Neural progenitor cell (in vitro differentiated cells): Measurements from ENCODE around the gene PDLIM5. TPM values are rescaled to one million over a fixed set of nuclear protein-coding genes. Genes with fewer than 3 reads are reported as not detected.

ENCODE experiments used
- DNase-seq: peaks from one replicate; pipeline ENCODE4 v3.0.0-alpha.2; 2016; ENCODE audit warnings: low spot score
- H2AFZ ChIP-seq: fragments of 200-600 bp; sonication (generic); replicated peaks from 2 replicates; pipeline ENCODE4 v1.6.1; 2016; ENCODE audit warnings: antibody characterized with exemption
- H3F3A ChIP-seq: fragments of 200-600 bp; sonication (generic); 2 replicates; pipeline ENCODE4 v1.6.1; 2016; ENCODE audit warnings: antibody characterized with exemption, low read depth
- H3K27ac ChIP-seq: fragments of 200-600 bp; sonication (generic); 2 replicates; pipeline ENCODE4 v1.5.1; 2016; ENCODE audit warnings: mild to moderate bottlenecking
- H3K27me3 ChIP-seq: fragments of 200-600 bp; sonication (generic); 2 replicates; pipeline ENCODE4 v1.6.1; 2016; ENCODE audit warnings: mild to moderate bottlenecking, moderate library complexity
- H3K36me3 ChIP-seq: fragments of 200-600 bp; sonication (generic); 2 replicates; pipeline ENCODE4 v1.5.1; 2016
- H3K4me1 ChIP-seq: fragments of 200-600 bp; sonication (generic); 2 replicates; pipeline ENCODE4 v1.6.1; 2016; ENCODE audit warnings: mixed run types
- H3K4me2 ChIP-seq: fragments of 200-600 bp; sonication (generic); 2 replicates; pipeline ENCODE4 v1.6.1; 2016
- H3K4me3 ChIP-seq: fragments of 200-600 bp; sonication (generic); 2 replicates; pipeline ENCODE4 v1.5.1; 2016
- H3K79me2 ChIP-seq: fragments of 200-600 bp; sonication (generic); 2 replicates; pipeline ENCODE4 v1.6.1; 2016; ENCODE audit warnings: low read depth
- H3K9ac ChIP-seq: fragments of 200-600 bp; sonication (generic); 2 replicates; pipeline ENCODE4 v1.6.1; 2016
- H3K9me3 ChIP-seq: fragments of 200-600 bp; sonication (generic); 2 replicates; pipeline ENCODE4 v1.5.1; 2016; ENCODE audit warnings: low read depth
- H4K20me1 ChIP-seq: fragments of 200-600 bp; sonication (generic); 2 replicates; pipeline ENCODE4 v1.6.1; 2016; ENCODE audit warnings: low read depth
- H3K27ac Mint-ChIP-seq: 3 replicates; pipeline ENCODE4 v1.8.0; 2021; ENCODE audit warnings: mixed read lengths
- H3K27me3 Mint-ChIP-seq: 2 replicates; pipeline ENCODE4 v1.8.0; 2022; ENCODE audit warnings: low read depth, mild to moderate bottlenecking, inconsistent platforms, moderate library complexity, mixed read lengths; ENCODE audit not compliant: insufficient read depth
- H3K36me3 Mint-ChIP-seq: 3 replicates; pipeline ENCODE4 v1.8.0; 2021; ENCODE audit warnings: mixed read lengths
- H3K4me1 Mint-ChIP-seq: 3 replicates; pipeline ENCODE4 v1.8.0; 2021; ENCODE audit warnings: mixed read lengths
- H3K4me3 Mint-ChIP-seq: 3 replicates; pipeline ENCODE4 v1.8.0; 2021; ENCODE audit warnings: mild to moderate bottlenecking, moderate library complexity, mixed read lengths
- H3K9me3 Mint-ChIP-seq: 3 replicates; pipeline ENCODE4 v1.8.0; 2020; ENCODE audit warnings: mixed read lengths
- CTCF ChIP-seq: fragments of 200-600 bp; sonication (generic); IDR thresholded peaks from 2 replicates; pipeline ENCODE4 v1.5.1; 2017; ENCODE audit warnings: antibody characterized with exemption, mild to moderate bottlenecking
- EZH2 ChIP-seq: fragments of 200-600 bp; sonication (generic); IDR thresholded peaks from 2 replicates; pipeline ENCODE4 v1.6.1; 2017; ENCODE audit warnings: antibody characterized with exemption, mild to moderate bottlenecking, moderate library complexity
- EZH2phosphoT487 ChIP-seq: fragments of 200-600 bp; sonication (generic); IDR thresholded peaks from 2 replicates; pipeline ENCODE4 v1.6.1; 2017; ENCODE audit warnings: antibody characterized with exemption
- total RNA-seq: library from RNA; depleted of rRNA; stranded (reverse); fragments of >200 nt; gene quantifications from 2 replicates; pipeline ENCODE4 v1.2.3, GENCODE V29; 2015; ENCODE audit warnings: low replicate concordance

The PDLIM5 gene
- total RNA-seq, 1 donor from 2014 or later, result 68.4 TPM

GRCh38 chr4:94686086-94686485 is 234.3 kb downstream of the PDLIM5 start:
- peaks cover 4% of the 10 kb centered on the region for H3K27me3 Mint-ChIP-seq

GRCh38 chr4:94689155-94689860 is 237.6 kb downstream of the PDLIM5 start:
- H3K27ac ChIP-seq, result no peak overlapping the region
- H3K36me3 Mint-ChIP-seq, result no peaks in the 10 kb centered on the region
- no peaks in the 10 kb centered on the region for H3K4me1 Mint-ChIP-seq
- TF ChIP-seq EZH2, result no peak
- TF ChIP-seq CTCF, result no peak
- no peak for TF ChIP-seq EZH2phosphoT487
- H3K27me3 Mint-ChIP-seq, result peaks cover 4% of the 10 kb centered on the region
- no peak for DNase-seq
- H3K79me2 ChIP-seq, result no peaks in the 10 kb centered on the region
- no peaks in the 10 kb centered on the region for H3K36me3 ChIP-seq
- H3K27ac Mint-ChIP-seq, result no peak overlapping the region
- H3K9ac ChIP-seq, result no peak overlapping the region
- H3K4me3 Mint-ChIP-seq, result no peak overlapping the region
- no peak overlapping the region for H2AFZ ChIP-seq
- H4K20me1 ChIP-seq, result no peaks in the 10 kb centered on the region
- H3K4me2 ChIP-seq, result no peak overlapping the region
- no peaks in the 10 kb centered on the region for H3K27me3 ChIP-seq
- no peaks in the 10 kb centered on the region for H3F3A ChIP-seq
- H3K4me3 ChIP-seq, result no peak overlapping the region
- no peaks in the 10 kb centered on the region for H3K9me3 Mint-ChIP-seq
- H3K9me3 ChIP-seq, result no peaks in the 10 kb centered on the region
- H3K4me1 ChIP-seq, result no peaks in the 10 kb centered on the region

More at GRCh38 chr4:94686086-94686485, 234.3 kb downstream of the PDLIM5 start:
- no peak for DNase-seq
- Histone ChIP-seq H3F3A (no peaks in the 10 kb centered on the region), H3K9me3 (no peaks in the 10 kb centered on the region), H3K9ac (no peak overlapping the region), H3K4me3 (no peak overlapping the region), H3K27ac (no peak overlapping the region), H3K27me3 (no peaks in the 10 kb centered on the region), H3K36me3 (no peaks in the 10 kb centered on the region), H3K79me2 (no peaks in the 10 kb centered on the region), H3K4me2 (no peak overlapping the region), H4K20me1 (no peaks in the 10 kb centered on the region), H3K4me1 (no peaks in the 10 kb centered on the region), H2AFZ (no peak overlapping the region)
- Mint-ChIP-seq H3K36me3 (no peaks in the 10 kb centered on the region), H3K9me3 (no peaks in the 10 kb centered on the region), H3K4me1 (no peaks in the 10 kb centered on the region), H3K4me3 (no peak overlapping the region), H3K27ac (no peak overlapping the region)
- TF ChIP-seq EZH2phosphoT487 (no peak), EZH2 (no peak), CTCF (no peak)

GRCh38 chr4:94690851-94691254 is 239.1 kb downstream of the PDLIM5 start:
- no peaks in the 10 kb centered on the region for H3K79me2 ChIP-seq
- H3F3A ChIP-seq, result no peaks in the 10 kb centered on the region
- no peaks in the 10 kb centered on the region for H4K20me1 ChIP-seq
- H3K36me3 Mint-ChIP-seq, result no peaks in the 10 kb centered on the region
- H3K4me3 ChIP-seq, result no peak overlapping the region
- H3K4me1 Mint-ChIP-seq, result no peaks in the 10 kb centered on the region
- TF ChIP-seq EZH2 (no peak), EZH2phosphoT487 (no peak), CTCF (no peak)
- no peak overlapping the region for H3K27ac Mint-ChIP-seq
- DNase-seq, result no peak
- H3K4me2 ChIP-seq, result no peak overlapping the region
- no peak overlapping the region for H2AFZ ChIP-seq
- peaks cover 4% of the 10 kb centered on the region for H3K27me3 Mint-ChIP-seq
- H3K9me3 Mint-ChIP-seq, result no peaks in the 10 kb centered on the region
- no peaks in the 10 kb centered on the region for H3K36me3 ChIP-seq
- H3K9me3 ChIP-seq, result no peaks in the 10 kb centered on the region
- no peak overlapping the region for H3K4me3 Mint-ChIP-seq
- no peaks in the 10 kb centered on the region for H3K4me1 ChIP-seq
- H3K27me3 ChIP-seq, result no peaks in the 10 kb centered on the region
- H3K27ac ChIP-seq, result no peak overlapping the region
- H3K9ac ChIP-seq, result no peak overlapping the region
